GM20000 (cell line): ENCODE measurements around the gene CAST.

ENCODE experiments used
- DNase-seq: peaks from one replicate; pipeline ENCODE4 v3.0.0; 2012; ENCODE audit warnings: low spot score
- CTCF ChIP-seq: IDR thresholded peaks from 2 replicates; pipeline ENCODE4 v1.5.1; 2012; ENCODE audit warnings: mild to moderate bottlenecking, control low read depth; ENCODE audit errors: extremely low read depth, missing control alignments

The CAST gene

GRCh38 chr5:96660971-96661854 is 963 bp upstream of the CAST start:
- peak; percentile 68 for DNase-seq
- TF ChIP-seq CTCF: no peak

GRCh38 chr5:96662725-96663518 is 746 bp downstream of the CAST start:
- DNase-seq: peak; percentile 96

DNA sequence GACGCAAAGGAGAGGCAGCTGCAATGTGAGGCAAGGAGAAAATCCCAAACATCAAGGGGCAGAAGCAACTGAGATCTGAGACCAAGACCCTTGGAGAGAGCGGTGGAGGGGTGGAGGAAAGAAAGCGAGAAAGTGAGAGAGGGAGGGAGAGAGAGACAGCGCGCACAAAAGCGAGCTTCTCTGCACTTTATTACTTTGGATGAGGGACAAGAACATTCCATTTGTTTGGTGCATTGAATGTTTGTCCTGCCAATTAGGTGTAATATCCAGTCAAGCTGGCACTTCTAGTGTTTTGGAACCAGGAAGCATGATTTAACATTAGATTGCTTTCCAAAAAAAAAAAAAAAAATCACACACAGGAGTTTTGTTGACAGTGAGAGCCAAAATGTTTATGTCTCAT is 1.4 kb downstream of the CAST start:
- no peak for DNase-seq
- TF ChIP-seq CTCF: no peak

More at GRCh38 chr5:96662725-96663518, 746 bp downstream of the CAST start:
- no peak for TF ChIP-seq CTCF

DNA sequence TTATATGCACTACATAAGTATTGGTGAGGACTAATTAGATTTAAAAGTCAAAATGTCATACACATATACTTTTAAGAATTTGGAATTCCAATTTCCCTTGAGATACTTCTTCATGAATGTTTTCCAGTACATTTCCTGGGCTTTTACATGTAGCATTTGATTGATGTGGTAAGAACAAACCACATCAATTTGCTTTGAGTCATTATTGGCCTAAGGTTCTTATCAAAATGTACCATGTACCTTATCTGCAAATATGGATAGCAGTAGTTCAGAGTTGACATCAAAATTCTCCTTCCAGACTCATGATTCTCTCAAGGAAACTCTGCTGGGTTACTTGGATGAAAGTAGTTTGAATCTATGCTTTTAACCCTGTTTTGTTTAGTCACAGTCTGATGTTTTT is 2.5 kb downstream of the CAST start:
- no peak for TF ChIP-seq CTCF
- no peak for DNase-seq

GRCh38 chr5:96668725-96669124 is 6.5 kb downstream of the CAST start:
- no peak for DNase-seq
- TF ChIP-seq CTCF: no peak

- no peak for DNase-seq
- TF ChIP-seq CTCF: no peak
Observed at GRCh38 chr5:96669909-96670308, 7.7 kb downstream of the CAST start.

DNA sequence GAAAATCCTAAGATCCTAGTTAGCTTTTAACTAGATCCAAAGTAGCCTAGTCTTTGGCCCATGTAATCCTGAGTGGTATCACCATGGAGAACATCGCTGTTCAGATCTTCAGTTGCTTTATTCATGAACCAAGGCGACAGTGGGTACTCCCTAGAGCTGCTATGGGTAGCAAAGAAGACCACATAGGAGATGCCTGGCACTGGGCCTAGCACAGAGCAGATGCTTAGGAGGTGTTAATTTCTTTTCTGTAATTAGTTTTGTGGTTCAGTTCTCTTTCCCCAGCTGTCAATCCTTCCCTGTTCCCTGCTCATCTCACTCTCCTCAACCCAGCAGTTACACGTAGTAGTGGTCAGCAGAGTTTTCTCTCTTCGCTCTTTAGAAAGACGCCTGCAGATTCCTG is 9.3 kb downstream of the CAST start:
- no peak for TF ChIP-seq CTCF
- no peak for DNase-seq
